ENCODE measurements around the gene CHST2. TPM values are rescaled to one million over a fixed set of nuclear protein-coding genes. Genes with fewer than 3 reads are reported as not detected.

Gene CHST2
- total and polyA plus RNA-seq, 4 donors: 0.11 to 48.7 (median 0.93) TPM

DNA sequence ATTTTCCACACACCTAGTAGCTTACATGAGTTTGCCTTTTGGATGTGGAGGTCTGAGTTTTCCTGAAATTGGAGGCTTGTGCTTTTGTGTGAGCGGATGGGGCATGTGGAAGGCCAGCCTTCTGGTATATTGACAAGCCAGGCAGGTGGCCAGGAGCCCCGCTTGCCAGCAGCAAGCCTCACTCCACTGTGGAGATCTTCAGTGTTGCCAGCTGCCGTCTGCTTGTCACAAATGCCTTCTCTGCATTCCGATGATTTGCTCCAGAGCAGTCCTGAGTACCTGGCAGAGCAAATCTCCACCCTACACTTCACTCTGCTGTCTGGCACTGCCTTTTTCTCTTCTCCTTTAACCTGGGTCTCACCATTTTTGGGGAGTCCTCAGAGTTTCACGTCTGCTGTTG lies 29.1 kb upstream of the CHST2 start:
- H3K4me1 ChIP-seq (ENCODE audit: control insufficient read depth in 4 of 4, insufficient read depth in 4 of 4, low read length in 3 of 4): no peaks in the 10 kb centered on the region
- no peaks in the 10 kb centered on the region for H3K27me3 ChIP-seq (ENCODE audit: control insufficient read depth in 4 of 4, insufficient read depth in 4 of 4, low read length in 3 of 4)
- H3K27ac ChIP-seq (ENCODE audit: low read depth in 1 of 2, low read length in 2 of 2): no peak overlapping the region
- WGBS: 39% methylated on average over 5 of the region's 5 CpGs
- DNase-seq (ENCODE audit: low spot score): no peak
- H3K36me3 ChIP-seq (ENCODE audit: control insufficient read depth in 4 of 4, insufficient read depth in 3 of 4, low read depth in 1 of 4, low read length in 3 of 4): no peaks in the 10 kb centered on the region
- H3K4me3 ChIP-seq (ENCODE audit: low read depth in 1 of 3, low read length in 3 of 3): no peak overlapping the region
- H3K9ac ChIP-seq (ENCODE audit: low read depth in 1 of 2, low read length in 2 of 2): no peak overlapping the region
- TF ChIP-seq FOXA2 (IDR thresholded peaks at IDR 0.05): no peak
- TF ChIP-seq TAF1 (conservative IDR thresholded peaks at IDR 0.05): no peak
- TF ChIP-seq, protein P1, sequence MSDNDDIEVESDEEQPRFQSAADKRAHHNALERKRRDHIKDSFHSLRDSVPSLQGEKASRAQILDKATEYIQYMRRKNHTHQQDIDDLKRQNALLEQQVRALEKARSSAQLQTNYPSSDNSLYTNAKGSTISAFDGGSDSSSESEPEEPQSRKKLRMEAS (IDR thresholded peaks at IDR 0.05): no peak
- TF ChIP-seq GABPA (IDR thresholded peaks at IDR 0.05 in 1 of 2, conservative IDR thresholded peaks at IDR 0.05 in 1 of 2): no peak
- TF ChIP-seq SP1 (IDR thresholded peaks at IDR 0.05): no peak
- no peak for TF ChIP-seq JUND (IDR thresholded peaks at IDR 0.05)
- no peak for TF ChIP-seq HNF4A (conservative IDR thresholded peaks at IDR 0.05)
- no peaks in the 10 kb centered on the region for H3K9me3 ChIP-seq (ENCODE audit: control insufficient read depth in 4 of 4, low read length in 3 of 4)

DNA sequence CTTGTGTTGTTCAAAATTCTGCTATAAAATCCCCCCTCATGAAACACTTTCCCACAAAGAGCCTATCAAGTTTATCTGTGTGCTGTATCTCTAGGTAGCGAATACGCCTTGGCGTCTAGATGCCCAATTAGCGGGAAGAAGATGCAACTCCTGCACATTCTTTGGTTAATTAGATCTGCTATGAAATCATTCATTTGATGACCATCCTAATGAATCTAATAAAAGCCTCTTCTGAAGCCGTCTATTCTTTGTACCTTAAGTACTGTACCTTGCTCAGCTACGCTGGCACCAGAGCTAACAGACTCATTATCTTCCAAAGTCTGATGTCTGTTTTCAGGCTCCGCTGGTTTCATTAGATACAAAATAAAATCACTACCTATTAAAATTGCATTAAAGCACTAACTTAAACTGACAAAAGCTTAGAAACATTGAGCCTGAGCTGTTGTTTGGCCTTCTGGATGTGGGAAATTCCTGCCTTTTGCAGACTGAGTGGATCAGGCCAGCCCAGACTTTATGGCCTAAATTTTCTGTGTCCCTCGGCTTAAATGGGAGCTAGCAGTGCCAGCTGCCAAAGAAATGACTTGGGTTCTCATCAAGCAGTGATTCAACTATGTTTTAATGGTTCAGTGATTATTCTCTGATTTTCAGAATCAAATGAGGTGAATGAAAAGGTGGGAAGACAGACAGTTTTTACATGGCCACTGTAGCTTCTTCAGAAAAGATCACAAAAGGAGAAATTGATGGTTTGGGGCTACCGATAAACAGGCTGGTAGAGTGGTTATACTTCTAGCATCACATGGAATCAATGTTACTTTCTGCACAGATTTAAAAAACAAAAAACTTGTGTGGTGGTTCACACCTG lies 28.4 kb upstream of the CHST2 start:
- TF ChIP-seq, protein P2, sequence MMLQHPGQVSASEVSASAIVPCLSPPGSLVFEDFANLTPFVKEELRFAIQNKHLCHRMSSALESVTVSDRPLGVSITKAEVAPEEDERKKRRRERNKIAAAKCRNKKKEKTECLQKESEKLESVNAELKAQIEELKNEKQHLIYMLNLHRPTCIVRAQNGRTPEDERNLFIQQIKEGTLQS (IDR thresholded peaks at IDR 0.05): no peak
- TF ChIP-seq, protein P3, sequence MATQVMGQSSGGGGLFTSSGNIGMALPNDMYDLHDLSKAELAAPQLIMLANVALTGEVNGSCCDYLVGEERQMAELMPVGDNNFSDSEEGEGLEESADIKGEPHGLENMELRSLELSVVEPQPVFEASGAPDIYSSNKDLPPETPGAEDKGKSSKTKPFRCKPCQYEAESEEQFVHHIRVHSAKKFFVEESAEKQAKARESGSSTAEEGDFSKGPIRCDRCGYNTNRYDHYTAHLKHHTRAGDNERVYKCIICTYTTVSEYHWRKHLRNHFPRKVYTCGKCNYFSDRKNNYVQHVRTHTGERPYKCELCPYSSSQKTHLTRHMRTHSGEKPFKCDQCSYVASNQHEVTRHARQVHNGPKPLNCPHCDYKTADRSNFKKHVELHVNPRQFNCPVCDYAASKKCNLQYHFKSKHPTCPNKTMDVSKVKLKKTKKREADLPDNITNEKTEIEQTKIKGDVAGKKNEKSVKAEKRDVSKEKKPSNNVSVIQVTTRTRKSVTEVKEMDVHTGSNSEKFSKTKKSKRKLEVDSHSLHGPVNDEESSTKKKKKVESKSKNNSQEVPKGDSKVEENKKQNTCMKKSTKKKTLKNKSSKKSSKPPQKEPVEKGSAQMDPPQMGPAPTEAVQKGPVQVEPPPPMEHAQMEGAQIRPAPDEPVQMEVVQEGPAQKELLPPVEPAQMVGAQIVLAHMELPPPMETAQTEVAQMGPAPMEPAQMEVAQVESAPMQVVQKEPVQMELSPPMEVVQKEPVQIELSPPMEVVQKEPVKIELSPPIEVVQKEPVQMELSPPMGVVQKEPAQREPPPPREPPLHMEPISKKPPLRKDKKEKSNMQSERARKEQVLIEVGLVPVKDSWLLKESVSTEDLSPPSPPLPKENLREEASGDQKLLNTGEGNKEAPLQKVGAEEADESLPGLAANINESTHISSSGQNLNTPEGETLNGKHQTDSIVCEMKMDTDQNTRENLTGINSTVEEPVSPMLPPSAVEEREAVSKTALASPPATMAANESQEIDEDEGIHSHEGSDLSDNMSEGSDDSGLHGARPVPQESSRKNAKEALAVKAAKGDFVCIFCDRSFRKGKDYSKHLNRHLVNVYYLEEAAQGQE (IDR thresholded peaks at IDR 0.05): no peak
- TF ChIP-seq, protein P1 (IDR thresholded peaks at IDR 0.05): no peak
- TF ChIP-seq HNF4A (conservative IDR thresholded peaks at IDR 0.05) (no peak), JUND (IDR thresholded peaks at IDR 0.05) (no peak), NR2F2 (IDR thresholded peaks at IDR 0.05) (no peak), EGR1 (IDR thresholded peaks at IDR 0.05; ENCODE audit: low read depth in 2 of 2) (no peak), SP1 (IDR thresholded peaks at IDR 0.05) (no peak), FOXA1 (IDR thresholded peaks at IDR 0.05) (no peak), FOXA2 (IDR thresholded peaks at IDR 0.05) (no peak), RXRA (IDR thresholded peaks at IDR 0.05) (no peak), TAF1 (conservative IDR thresholded peaks at IDR 0.05) (no peak), YY1 (IDR thresholded peaks at IDR 0.05) (no peak), RAD21 (IDR thresholded peaks at IDR 0.05) (no peak), GABPA (IDR thresholded peaks at IDR 0.05 in 1 of 2, conservative IDR thresholded peaks at IDR 0.05 in 1 of 2) (no peak), HNF4G (IDR thresholded peaks at IDR 0.05) (no peak)
- TF ChIP-seq, protein P4, sequence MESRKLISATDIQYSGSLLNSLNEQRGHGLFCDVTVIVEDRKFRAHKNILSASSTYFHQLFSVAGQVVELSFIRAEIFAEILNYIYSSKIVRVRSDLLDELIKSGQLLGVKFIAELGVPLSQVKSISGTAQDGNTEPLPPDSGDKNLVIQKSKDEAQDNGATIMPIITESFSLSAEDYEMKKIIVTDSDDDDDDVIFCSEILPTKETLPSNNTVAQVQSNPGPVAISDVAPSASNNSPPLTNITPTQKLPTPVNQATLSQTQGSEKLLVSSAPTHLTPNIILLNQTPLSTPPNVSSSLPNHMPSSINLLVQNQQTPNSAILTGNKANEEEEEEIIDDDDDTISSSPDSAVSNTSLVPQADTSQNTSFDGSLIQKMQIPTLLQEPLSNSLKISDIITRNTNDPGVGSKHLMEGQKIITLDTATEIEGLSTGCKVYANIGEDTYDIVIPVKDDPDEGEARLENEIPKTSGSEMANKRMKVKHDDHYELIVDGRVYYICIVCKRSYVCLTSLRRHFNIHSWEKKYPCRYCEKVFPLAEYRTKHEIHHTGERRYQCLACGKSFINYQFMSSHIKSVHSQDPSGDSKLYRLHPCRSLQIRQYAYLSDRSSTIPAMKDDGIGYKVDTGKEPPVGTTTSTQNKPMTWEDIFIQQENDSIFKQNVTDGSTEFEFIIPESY (IDR thresholded peaks at IDR 0.05): no peak
- TF ChIP-seq, protein P5, sequence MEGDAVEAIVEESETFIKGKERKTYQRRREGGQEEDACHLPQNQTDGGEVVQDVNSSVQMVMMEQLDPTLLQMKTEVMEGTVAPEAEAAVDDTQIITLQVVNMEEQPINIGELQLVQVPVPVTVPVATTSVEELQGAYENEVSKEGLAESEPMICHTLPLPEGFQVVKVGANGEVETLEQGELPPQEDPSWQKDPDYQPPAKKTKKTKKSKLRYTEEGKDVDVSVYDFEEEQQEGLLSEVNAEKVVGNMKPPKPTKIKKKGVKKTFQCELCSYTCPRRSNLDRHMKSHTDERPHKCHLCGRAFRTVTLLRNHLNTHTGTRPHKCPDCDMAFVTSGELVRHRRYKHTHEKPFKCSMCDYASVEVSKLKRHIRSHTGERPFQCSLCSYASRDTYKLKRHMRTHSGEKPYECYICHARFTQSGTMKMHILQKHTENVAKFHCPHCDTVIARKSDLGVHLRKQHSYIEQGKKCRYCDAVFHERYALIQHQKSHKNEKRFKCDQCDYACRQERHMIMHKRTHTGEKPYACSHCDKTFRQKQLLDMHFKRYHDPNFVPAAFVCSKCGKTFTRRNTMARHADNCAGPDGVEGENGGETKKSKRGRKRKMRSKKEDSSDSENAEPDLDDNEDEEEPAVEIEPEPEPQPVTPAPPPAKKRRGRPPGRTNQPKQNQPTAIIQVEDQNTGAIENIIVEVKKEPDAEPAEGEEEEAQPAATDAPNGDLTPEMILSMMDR (IDR thresholded peaks at IDR 0.05; ENCODE audit: low read depth, low read length, missing input control): no peak
- Histone ChIP-seq H3K9ac (ENCODE audit: low read depth in 1 of 2, low read length in 2 of 2) (no peak overlapping the region), H3K4me1 (ENCODE audit: control insufficient read depth in 4 of 4, insufficient read depth in 4 of 4, low read length in 3 of 4) (no peaks in the 10 kb centered on the region), H3K27me3 (ENCODE audit: control insufficient read depth in 4 of 4, insufficient read depth in 4 of 4, low read length in 3 of 4) (no peaks in the 10 kb centered on the region), H3K9me3 (ENCODE audit: control insufficient read depth in 4 of 4, low read length in 3 of 4) (peaks cover 0 to 2% (median 0%) of the 10 kb centered on the region in 4 donors), H3K27ac (ENCODE audit: low read depth in 1 of 2, low read length in 2 of 2) (no peak overlapping the region), H3K4me3 (ENCODE audit: low read depth in 1 of 3, low read length in 3 of 3) (no peak overlapping the region), H3K36me3 (ENCODE audit: control insufficient read depth in 4 of 4, insufficient read depth in 3 of 4, low read depth in 1 of 4, low read length in 3 of 4) (no peaks in the 10 kb centered on the region)
- WGBS: 94% methylated on average over 9 of the region's 9 CpGs
- no peak for DNase-seq (ENCODE audit: low spot score)

Data from liver (tissue), 9 donors.